Measurements from ENCODE around the gene TACC2. TPM values are rescaled to one million over a fixed set of nuclear protein-coding genes. Genes with fewer than 3 reads are reported as not detected.
"Not testable (repeated sequence)": the region's sequence is repeated elsewhere in the genome, so short reads cannot be mapped to it uniquely, and the experiment has no call there.

The TACC2 gene
- total RNA-seq, 1 donor from 2014 or later = not detected

DNA sequence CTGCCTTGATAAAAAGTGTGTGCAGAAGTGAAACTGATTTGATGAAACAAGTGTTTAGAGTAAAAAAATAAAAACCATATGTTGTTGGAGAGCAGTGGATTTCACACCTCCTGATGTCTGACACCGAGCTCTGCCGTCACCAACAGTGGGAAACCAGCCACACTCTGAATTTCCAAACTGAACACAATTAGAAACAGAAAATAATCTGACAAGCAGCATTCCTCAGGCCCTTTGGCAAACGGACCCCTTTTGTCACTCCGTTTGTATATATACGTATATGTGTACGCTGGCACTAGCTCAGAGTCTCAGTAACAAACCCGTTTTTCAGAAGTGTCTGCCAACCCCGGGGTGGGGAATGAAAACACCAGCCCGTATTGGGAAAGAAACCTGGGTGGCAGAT is 32.4 kb downstream of the TACC2 start:
- intact Hi-C loops (cut with micrococcal nuclease) = no loop called here
- Mint-ChIP-seq H3K4me3 (ENCODE audit: low read depth) (no peak overlapping the region), H3K27me3 (ENCODE audit: low read depth) (peaks cover 5% of the 10 kb centered on the region), H3K36me3 (ENCODE audit: low read depth) (no peaks in the 10 kb centered on the region), H3K4me1 (ENCODE audit: low read depth) (no peaks in the 10 kb centered on the region), H3K27ac (no peak overlapping the region), H3K9me3 (no peaks in the 10 kb centered on the region)
- DNase-seq (ENCODE audit: low spot score) = no peak

DNA sequence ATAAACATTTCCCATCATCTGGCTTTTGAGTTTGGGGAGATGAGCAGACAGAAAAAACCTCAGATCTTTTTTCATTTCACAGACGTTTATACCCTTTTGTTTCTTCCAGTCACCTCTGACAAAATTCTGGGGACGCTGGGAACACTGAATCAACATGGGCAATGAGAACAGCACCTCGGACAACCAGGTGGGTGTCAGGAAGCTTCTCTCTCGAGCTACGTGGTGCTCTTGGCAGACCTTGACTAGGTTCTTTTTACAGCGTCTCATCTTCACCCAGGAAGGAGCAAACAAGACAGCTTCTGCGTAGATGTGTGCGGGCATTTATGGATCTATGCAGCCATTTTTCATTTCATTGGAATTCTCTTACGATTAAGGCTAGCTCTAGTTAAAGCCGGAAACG is 32.9 kb downstream of the TACC2 start:
- H3K9me3 Mint-ChIP-seq = no peaks in the 10 kb centered on the region
- no peaks in the 10 kb centered on the region for H3K4me1 Mint-ChIP-seq (ENCODE audit: low read depth)
- no peaks in the 10 kb centered on the region for H3K36me3 Mint-ChIP-seq (ENCODE audit: low read depth)
- H3K4me3 Mint-ChIP-seq (ENCODE audit: low read depth) = no peak overlapping the region
- peaks cover 5% of the 10 kb centered on the region for H3K27me3 Mint-ChIP-seq (ENCODE audit: low read depth)
- no peak overlapping the region for H3K27ac Mint-ChIP-seq
- intact Hi-C loops (cut with micrococcal nuclease) = no loop called here
- no peak for DNase-seq (ENCODE audit: low spot score)

DNA sequence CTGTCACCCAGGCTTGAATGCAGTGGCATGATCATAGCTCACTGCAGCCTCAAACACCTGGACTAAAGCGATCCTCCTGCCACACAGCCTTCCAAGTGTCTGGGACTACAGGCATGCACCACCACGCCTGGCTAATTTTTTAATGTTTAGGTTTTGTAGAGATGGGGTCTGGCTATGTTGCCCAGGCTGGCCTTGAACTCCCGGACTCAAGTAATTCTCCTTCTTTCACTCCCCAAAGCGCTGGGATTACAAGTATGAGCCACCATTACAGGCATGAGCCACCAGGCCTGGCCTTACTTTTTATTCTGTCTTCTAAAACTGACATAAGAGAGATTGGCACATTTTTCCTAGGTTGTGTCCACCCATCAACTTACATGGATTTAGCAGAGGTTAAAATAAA is 33.3 kb downstream of the TACC2 start:
- Mint-ChIP-seq H3K4me1 (ENCODE audit: low read depth) (no peaks in the 10 kb centered on the region), H3K4me3 (ENCODE audit: low read depth) (no peak overlapping the region), H3K27ac (no peak overlapping the region), H3K9me3 (no peaks in the 10 kb centered on the region), H3K27me3 (ENCODE audit: low read depth) (peaks cover 5% of the 10 kb centered on the region), H3K36me3 (ENCODE audit: low read depth) (no peaks in the 10 kb centered on the region)
- DNase-seq (ENCODE audit: low spot score) = no peak
- intact Hi-C loops (cut with micrococcal nuclease) = no loop called here

DNA sequence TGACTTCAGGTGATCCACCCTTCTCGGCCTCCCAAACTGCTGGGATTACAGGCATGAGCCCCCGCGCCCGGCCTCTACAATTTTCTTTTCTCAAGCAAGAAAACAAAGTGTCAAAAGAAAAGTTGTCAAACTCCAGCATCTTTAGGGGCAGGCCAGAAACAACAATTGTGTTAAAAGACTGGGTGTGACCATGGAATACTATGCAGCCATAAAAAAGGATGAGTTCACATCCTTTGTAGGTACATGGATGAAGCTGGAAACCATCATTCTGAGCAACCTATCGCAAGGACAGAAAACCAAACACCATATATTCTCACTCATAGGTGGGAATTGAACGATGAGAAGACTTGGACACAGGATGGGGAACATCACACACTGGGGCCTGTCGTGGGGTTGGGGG is 34.3 kb downstream of the TACC2 start:
- H3K27me3 Mint-ChIP-seq (ENCODE audit: low read depth); H3K9me3 Mint-ChIP-seq; intact Hi-C loops (cut with micrococcal nuclease): not testable (repeated sequence)

DNA sequence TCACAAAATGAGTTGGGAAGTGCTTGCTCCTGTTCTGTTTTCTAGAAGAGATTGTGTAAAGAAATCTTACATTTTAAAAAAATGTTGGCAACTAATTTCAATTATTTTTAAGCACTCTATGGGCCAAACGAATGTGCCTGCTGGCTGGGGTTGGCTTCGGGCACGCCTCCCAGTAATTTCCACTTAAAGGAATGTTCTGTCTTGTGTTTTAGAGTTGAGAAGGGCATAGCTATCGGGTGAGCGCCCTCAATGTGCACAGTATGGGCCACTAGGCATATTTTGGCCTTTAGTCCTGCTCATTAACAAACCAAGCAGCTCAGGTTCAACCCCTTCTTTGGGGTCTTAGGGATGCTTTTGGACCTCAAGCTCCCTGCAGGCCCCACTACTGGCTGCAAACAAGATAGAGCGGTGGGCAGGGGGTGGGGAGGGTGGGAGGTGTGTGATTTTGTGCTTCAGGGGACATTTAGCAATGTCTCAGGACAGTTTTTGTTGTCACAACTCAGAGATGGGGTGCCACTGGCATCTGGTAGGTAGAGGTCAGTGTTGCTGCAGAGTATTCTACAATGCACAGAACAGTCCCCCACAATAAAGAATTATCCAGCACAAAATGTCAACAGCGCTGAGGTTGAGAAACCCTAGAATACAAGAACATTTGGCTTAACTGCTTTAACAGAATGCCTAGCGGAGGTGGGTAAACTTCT is 40.7 kb downstream of the TACC2 start:
- intact Hi-C loops (cut with micrococcal nuclease) = no loop called here
- H3K27me3 Mint-ChIP-seq (ENCODE audit: low read depth) = no peaks in the 10 kb centered on the region
- no peaks in the 10 kb centered on the region for H3K36me3 Mint-ChIP-seq (ENCODE audit: low read depth)
- no peaks in the 10 kb centered on the region for H3K9me3 Mint-ChIP-seq
- no peaks in the 10 kb centered on the region for H3K4me1 Mint-ChIP-seq (ENCODE audit: low read depth)
- no peak for DNase-seq (ENCODE audit: low spot score)
- H3K27ac Mint-ChIP-seq = no peak overlapping the region
- H3K4me3 Mint-ChIP-seq (ENCODE audit: low read depth) = no peak overlapping the region

More for the DNA sequence above, 34.3 kb downstream of the TACC2 start:
- H3K27ac Mint-ChIP-seq; H3K36me3 Mint-ChIP-seq (ENCODE audit: low read depth); H3K4me1 Mint-ChIP-seq (ENCODE audit: low read depth); DNase-seq (ENCODE audit: low spot score); H3K4me3 Mint-ChIP-seq (ENCODE audit: low read depth): not testable (repeated sequence)

DNA sequence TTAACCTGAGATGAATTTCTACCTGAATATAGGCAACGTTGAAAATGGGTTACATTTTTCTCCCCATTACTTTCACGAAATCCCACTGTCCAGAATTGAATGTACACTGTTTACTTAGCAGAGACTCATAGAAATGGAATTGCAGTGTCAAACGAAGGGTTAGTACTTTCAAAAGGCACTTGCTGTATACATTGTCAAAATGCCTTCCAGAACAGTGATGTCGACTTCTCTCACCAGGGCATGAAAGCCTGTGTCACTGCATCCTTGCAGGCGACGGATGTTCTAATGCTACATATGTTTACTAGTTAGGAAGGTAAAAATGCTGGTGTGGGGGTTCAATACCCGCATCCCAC is 41.2 kb downstream of the TACC2 start:
- no peak overlapping the region for H3K27ac Mint-ChIP-seq
- no peaks in the 10 kb centered on the region for H3K27me3 Mint-ChIP-seq (ENCODE audit: low read depth)
- H3K4me1 Mint-ChIP-seq (ENCODE audit: low read depth) = no peaks in the 10 kb centered on the region
- H3K36me3 Mint-ChIP-seq (ENCODE audit: low read depth) = no peaks in the 10 kb centered on the region
- no peak for DNase-seq (ENCODE audit: low spot score)
- intact Hi-C loops (cut with micrococcal nuclease) = no loop called here
- H3K9me3 Mint-ChIP-seq = no peaks in the 10 kb centered on the region
- no peak overlapping the region for H3K4me3 Mint-ChIP-seq (ENCODE audit: low read depth)

DNA sequence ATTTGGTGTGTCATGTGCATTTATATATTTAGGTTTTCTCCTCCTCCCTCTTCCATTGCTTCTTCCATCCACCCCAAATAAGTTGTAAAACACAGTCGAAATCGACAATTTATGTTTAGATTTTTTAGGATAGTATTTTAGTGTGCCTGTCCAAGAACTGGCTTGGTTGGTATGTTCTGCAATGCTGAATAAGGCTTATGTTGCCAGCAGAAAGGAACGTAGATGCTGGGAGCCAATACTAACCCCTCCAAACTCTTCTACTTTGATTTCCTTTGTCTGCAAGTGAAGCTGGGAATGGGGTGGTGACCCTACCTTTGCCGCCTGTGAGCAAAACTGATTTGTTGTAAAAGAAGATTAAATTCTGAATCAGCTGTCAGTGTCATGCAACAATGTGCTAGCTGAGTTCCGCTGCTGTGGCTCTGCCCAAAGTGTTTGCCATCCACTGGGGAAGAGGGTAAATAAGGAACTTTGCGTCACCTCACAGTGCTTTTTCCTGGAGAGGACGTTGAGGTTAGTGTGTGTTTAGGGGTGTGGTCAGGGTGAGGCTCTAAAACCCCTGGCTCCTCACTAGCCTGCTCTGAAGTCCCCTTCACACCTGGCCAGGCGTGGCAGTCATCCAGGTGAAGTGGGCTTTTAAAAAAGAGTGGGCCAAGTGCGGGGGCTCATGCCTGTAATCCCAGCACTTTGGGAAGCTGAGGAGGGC is 44.4 kb downstream of the TACC2 start:
- intact Hi-C loops (cut with micrococcal nuclease) = no loop called here
- Mint-ChIP-seq H3K27me3 (ENCODE audit: low read depth) (no peaks in the 10 kb centered on the region), H3K4me1 (ENCODE audit: low read depth) (no peaks in the 10 kb centered on the region), H3K4me3 (ENCODE audit: low read depth) (no peak overlapping the region), H3K9me3 (no peaks in the 10 kb centered on the region), H3K36me3 (ENCODE audit: low read depth) (no peaks in the 10 kb centered on the region), H3K27ac (no peak overlapping the region)
- no peak for DNase-seq (ENCODE audit: low spot score)

DNA sequence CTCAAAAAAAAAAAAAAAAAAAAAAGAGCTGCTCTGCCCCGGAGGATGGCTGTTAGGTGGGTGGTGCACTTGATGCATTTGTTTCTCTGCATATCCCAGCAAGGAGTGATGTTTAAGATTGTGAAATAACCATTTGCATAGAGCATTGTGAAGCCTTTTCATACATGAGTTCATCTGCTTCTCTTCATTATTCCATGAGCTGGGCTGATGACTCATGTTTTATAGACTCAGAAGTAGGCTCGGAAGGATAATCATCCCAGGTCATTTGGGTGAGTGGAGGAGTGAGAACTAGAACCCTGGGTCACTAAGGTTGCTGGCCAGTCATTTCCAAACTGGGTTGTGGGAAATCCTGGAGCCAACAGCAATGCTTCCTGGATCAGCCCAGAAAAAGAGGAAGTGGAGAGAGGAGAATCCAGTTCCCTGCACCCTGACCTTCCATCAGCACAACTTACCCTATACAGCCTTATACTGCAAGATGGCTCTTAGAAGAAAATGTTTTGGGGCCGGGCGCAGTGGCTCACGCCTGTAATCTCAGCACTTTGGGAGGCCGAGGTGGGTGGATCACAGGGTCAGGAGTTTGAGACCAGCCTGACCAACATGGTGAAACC is 45.3 kb downstream of the TACC2 start:
- H3K36me3 Mint-ChIP-seq (ENCODE audit: low read depth) = no peaks in the 10 kb centered on the region

DNA sequence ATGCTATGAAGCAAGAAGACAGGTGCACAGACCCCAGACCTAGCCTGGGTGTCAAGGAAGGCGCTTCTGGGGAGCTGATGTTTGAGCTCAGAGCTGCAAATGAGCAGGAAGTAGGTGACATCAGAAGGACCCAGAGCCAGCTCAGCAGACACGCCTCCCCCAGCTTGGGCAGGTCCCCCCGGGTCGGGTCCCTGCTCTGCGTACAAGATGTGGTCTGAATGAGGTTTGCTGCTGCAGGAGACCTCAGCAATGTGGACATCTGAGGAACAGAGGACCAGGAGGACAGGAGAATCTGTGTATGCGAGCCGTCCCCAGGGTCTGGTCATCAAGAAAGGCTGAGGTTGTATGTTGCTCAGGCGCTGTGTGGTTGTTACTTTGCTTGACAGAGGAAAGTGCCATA is 51.8 kb downstream of the TACC2 start:
- DNase-seq (ENCODE audit: low spot score) = no peak
- no peaks in the 10 kb centered on the region for H3K27me3 Mint-ChIP-seq (ENCODE audit: low read depth)
- intact Hi-C loops (cut with micrococcal nuclease) = no loop called here
- no peaks in the 10 kb centered on the region for H3K4me1 Mint-ChIP-seq (ENCODE audit: low read depth)
- no peaks in the 10 kb centered on the region for H3K9me3 Mint-ChIP-seq
- no peaks in the 10 kb centered on the region for H3K36me3 Mint-ChIP-seq (ENCODE audit: low read depth)
- H3K4me3 Mint-ChIP-seq (ENCODE audit: low read depth) = no peak overlapping the region
- H3K27ac Mint-ChIP-seq = no peak overlapping the region

More for the DNA sequence above, 45.3 kb downstream of the TACC2 start:
- Mint-ChIP-seq H3K9me3 (no peaks in the 10 kb centered on the region), H3K4me1 (ENCODE audit: low read depth) (no peaks in the 10 kb centered on the region), H3K27ac (no peak overlapping the region), H3K4me3 (ENCODE audit: low read depth) (no peak overlapping the region), H3K27me3 (ENCODE audit: low read depth) (no peaks in the 10 kb centered on the region)
- intact Hi-C loops (cut with micrococcal nuclease) = no loop called here
- no peak for DNase-seq (ENCODE audit: low spot score)

DNA sequence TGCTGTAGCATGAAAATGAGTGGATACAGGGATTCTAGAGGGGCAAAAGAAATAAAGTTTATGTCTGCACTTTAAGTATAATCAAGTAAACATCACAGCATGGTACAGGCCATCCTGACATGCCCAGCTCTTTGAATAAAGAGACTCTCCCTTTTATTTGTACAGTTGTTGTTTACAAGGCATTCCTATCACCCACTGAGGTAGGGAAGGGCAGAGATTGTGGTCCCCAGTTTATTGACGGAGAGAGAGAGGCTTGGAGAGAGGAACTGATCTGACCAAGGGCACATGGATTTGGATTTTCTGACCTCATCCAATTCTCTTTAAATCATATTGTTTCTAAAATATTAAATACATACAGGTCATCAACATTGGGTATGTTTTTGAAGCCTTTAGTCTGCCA is 53.9 kb downstream of the TACC2 start:
- Mint-ChIP-seq H3K27me3 (ENCODE audit: low read depth) (no peaks in the 10 kb centered on the region), H3K4me3 (ENCODE audit: low read depth) (no peak overlapping the region), H3K27ac (no peak overlapping the region), H3K4me1 (ENCODE audit: low read depth) (no peaks in the 10 kb centered on the region), H3K9me3 (no peaks in the 10 kb centered on the region), H3K36me3 (ENCODE audit: low read depth) (no peaks in the 10 kb centered on the region)
- intact Hi-C loops (cut with micrococcal nuclease) = no loop called here
- no peak for DNase-seq (ENCODE audit: low spot score)

DNA sequence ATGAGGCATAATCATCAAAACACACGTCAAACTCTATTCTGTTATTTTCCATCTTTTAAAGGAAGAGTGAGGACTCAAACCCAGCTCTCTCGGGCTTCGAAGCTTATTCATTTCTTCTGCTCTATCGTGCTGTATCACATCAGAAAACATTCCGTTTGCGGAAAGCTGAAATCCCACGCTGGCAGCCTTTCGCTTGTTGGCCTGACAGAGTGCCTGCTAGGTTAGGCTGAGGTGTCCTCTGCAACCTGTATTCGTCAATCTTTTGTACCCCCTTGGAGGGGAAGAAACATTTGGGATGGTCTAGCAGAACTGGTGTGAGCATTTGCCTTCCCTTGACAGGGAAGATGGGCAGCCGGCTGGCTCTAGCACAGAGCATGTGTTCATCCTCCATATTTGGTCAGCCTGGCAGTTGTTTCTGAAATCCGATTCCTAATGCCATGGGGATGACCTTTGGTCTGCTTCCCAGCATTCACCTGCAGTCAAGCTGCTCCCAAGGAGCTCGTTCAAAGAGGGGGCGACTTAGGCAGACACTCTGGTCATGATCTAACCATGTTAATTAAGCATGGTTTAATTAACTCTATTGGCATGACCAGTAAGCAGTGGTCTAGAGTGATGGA is 55.2 kb downstream of the TACC2 start:
- H3K4me1 Mint-ChIP-seq (ENCODE audit: low read depth) = no peaks in the 10 kb centered on the region
- H3K27ac Mint-ChIP-seq = no peak overlapping the region
- no peak overlapping the region for H3K4me3 Mint-ChIP-seq (ENCODE audit: low read depth)
- no peaks in the 10 kb centered on the region for H3K27me3 Mint-ChIP-seq (ENCODE audit: low read depth)
- no peaks in the 10 kb centered on the region for H3K9me3 Mint-ChIP-seq
- DNase-seq (ENCODE audit: low spot score) = no peak
- H3K36me3 Mint-ChIP-seq (ENCODE audit: low read depth) = no peaks in the 10 kb centered on the region
- intact Hi-C loops (cut with micrococcal nuclease) = no loop called here

DNA sequence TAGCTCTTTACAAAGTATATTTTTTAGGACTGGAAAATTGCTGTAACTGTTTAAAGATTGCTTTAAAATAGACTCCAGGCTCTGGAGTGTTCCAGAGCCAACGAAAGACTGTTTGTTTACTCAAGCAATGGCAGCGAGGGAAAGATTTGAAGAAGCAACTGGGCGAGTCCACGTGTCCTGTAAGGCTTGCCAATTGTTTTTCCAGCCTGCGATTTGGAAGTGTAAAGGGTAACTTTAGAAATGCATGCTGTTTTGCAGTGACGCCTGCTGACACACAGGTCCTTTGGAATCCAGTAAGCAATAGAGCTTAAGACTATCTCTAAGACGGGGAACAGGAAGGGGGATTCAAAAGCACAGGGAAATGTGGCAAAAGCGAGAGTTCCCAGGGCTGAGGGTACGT is 55.8 kb downstream of the TACC2 start:
- intact Hi-C loops (cut with micrococcal nuclease) = no loop called here
- H3K36me3 Mint-ChIP-seq (ENCODE audit: low read depth) = no peaks in the 10 kb centered on the region
- DNase-seq (ENCODE audit: low spot score) = no peak
- H3K27me3 Mint-ChIP-seq (ENCODE audit: low read depth) = no peaks in the 10 kb centered on the region
- H3K27ac Mint-ChIP-seq = no peak overlapping the region
- H3K4me3 Mint-ChIP-seq (ENCODE audit: low read depth) = no peak overlapping the region
- no peaks in the 10 kb centered on the region for H3K9me3 Mint-ChIP-seq
- no peaks in the 10 kb centered on the region for H3K4me1 Mint-ChIP-seq (ENCODE audit: low read depth)

DNA sequence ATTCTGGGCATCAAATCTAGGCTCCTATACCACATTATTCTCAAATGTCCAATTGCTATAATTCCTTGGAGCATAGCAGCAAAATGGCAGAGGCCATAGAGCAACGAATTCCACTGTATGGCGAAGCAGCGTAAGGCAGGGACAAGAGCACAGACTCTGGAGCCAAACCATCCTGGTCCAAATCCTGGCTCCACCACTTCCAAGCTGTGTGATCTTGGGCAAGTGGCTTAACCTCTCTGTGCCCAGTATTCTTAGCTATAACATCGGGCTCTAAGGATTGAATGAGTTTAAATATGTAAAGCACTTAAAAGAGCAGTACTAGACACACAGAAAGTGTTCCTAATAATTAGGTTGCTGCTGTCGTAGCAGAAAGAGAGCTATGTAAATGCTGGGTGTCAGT is 56.2 kb downstream of the TACC2 start:
- no peak overlapping the region for H3K27ac Mint-ChIP-seq
- intact Hi-C loops (cut with micrococcal nuclease) = no loop called here
- H3K27me3 Mint-ChIP-seq (ENCODE audit: low read depth) = no peaks in the 10 kb centered on the region
- H3K9me3 Mint-ChIP-seq = no peaks in the 10 kb centered on the region
- no peak for DNase-seq (ENCODE audit: low spot score)
- no peaks in the 10 kb centered on the region for H3K4me1 Mint-ChIP-seq (ENCODE audit: low read depth)
- H3K4me3 Mint-ChIP-seq (ENCODE audit: low read depth) = no peak overlapping the region
- no peaks in the 10 kb centered on the region for H3K36me3 Mint-ChIP-seq (ENCODE audit: low read depth)
